ENCODE data around the gene RADIL.

- TF ChIP-seq CTCF (IDR thresholded peaks at IDR 0.05; ENCODE audit: insufficient read depth, low read depth, low read length) (no peak), EZH2 (IDR thresholded peaks at IDR 0.05; ENCODE audit: insufficient read depth, low read length) (no peak)
Measured at GRCh38 chr7:4772306-4772705, 111.2 kb downstream of the RADIL start.
